Measurements from ENCODE around the gene UTP3.
A peak's percentile ranks its signal among the peaks of the same experiment; 100 is the strongest.
"Not testable (repeated sequence)": the region's sequence is repeated elsewhere in the genome, so short reads cannot be mapped to it uniquely, and the experiment has no call there.

The UTP3 gene

GRCh38 chr4:70687392-70687791 lies 940 bp upstream of the UTP3 start:
- no peak for DNase-seq (ENCODE audit: low read depth in 2 of 2)

GRCh38 chr4:70688795-70689231 lies 481 bp downstream of the UTP3 start:
- DNase-seq (ENCODE audit: low read depth in 2 of 2): peak in 1 of 2 donors; percentile 9

GRCh38 chr4:70691661-70692060 lies 3.3 kb downstream of the UTP3 start:
- no peak for DNase-seq (ENCODE audit: low read depth in 2 of 2)

GRCh38 chr4:70694633-70695032 lies 6.3 kb downstream of the UTP3 start:
- DNase-seq (ENCODE audit: low read depth in 2 of 2): not testable (repeated sequence)

- DNase-seq (ENCODE audit: low read depth in 2 of 2): not testable (repeated sequence)
Observed at GRCh38 chr4:70698435-70698834, 10.1 kb downstream of the UTP3 start.

GRCh38 chr4:70700712-70701111 lies 12.4 kb downstream of the UTP3 start:
- DNase-seq (ENCODE audit: low read depth in 2 of 2): no peak

- no peak for DNase-seq (ENCODE audit: low read depth in 2 of 2)
Observed at GRCh38 chr4:70701271-70701670, 12.9 kb downstream of the UTP3 start.

GRCh38 chr4:70702592-70702991 lies 14.3 kb downstream of the UTP3 start:
- not testable (repeated sequence) for DNase-seq (ENCODE audit: low read depth in 2 of 2)

GRCh38 chr4:70703619-70704214 lies 15.4 kb downstream of the UTP3 start:
- no peak for DNase-seq (ENCODE audit: low read depth in 2 of 2)

- peak in 1 of 2 donors; percentile 18 for DNase-seq (ENCODE audit: low read depth in 2 of 2)
Observed at GRCh38 chr4:70704215-70704930, 16.0 kb downstream of the UTP3 start.

- no peak for DNase-seq (ENCODE audit: low read depth in 2 of 2)
Observed at GRCh38 chr4:70704931-70705182, 16.5 kb downstream of the UTP3 start.

- DNase-seq (ENCODE audit: low read depth in 2 of 2): peak; percentile 44 to 53
Observed at GRCh38 chr4:70705183-70706043, 17.1 kb downstream of the UTP3 start.

GRCh38 chr4:70706044-70706461 lies 17.7 kb downstream of the UTP3 start:
- DNase-seq (ENCODE audit: low read depth in 2 of 2): no peak

- no peak for DNase-seq (ENCODE audit: low read depth in 2 of 2)
Observed at GRCh38 chr4:70706516-70706915, 18.2 kb downstream of the UTP3 start.

- no peak for DNase-seq (ENCODE audit: low read depth in 2 of 2)
Observed at GRCh38 chr4:70709611-70710205, 21.4 kb downstream of the UTP3 start.

GRCh38 chr4:70711599-70711998 lies 23.3 kb downstream of the UTP3 start:
- no peak for DNase-seq (ENCODE audit: low read depth in 2 of 2)

GRCh38 chr4:70712150-70712549 lies 23.8 kb downstream of the UTP3 start:
- DNase-seq (ENCODE audit: low read depth in 2 of 2): no peak

- DNase-seq (ENCODE audit: low read depth in 2 of 2): no peak
Observed at GRCh38 chr4:70712604-70713452, 24.5 kb downstream of the UTP3 start.

- DNase-seq (ENCODE audit: low read depth in 2 of 2): no peak
Observed at GRCh38 chr4:70713453-70714078, 25.2 kb downstream of the UTP3 start.

- DNase-seq (ENCODE audit: low read depth in 2 of 2): no peak
Observed at GRCh38 chr4:70714079-70714887, 26.0 kb downstream of the UTP3 start.
